Loucy (cell line): ENCODE results near the gene EMILIN3.

ENCODE experiments used
- CTCF ChIP-seq: fragments of 200-600 bp; sonication (generic); conservative IDR thresholded peaks from 2 replicates; pipeline ENCODE4 v1.5.1; 2014; ENCODE audit warnings: mild to moderate bottlenecking, antibody characterized with exemption, low read length
- EZH2phosphoT487 ChIP-seq: fragments of 200-600 bp; IDR thresholded peaks from 2 replicates; pipeline ENCODE4 v1.6.1; 2018; ENCODE audit warnings: antibody characterized with exemption, mild to moderate bottlenecking, moderate library complexity, borderline replicate concordance

- TF ChIP-seq CTCF (no peak), EZH2phosphoT487 (no peak)
Measured at GRCh38 chr20:41398408-41398807, 31.8 kb upstream of the EMILIN3 start.
